Mammary epithelial cell (primary cell): Measurements from ENCODE around the gene PCMTD2.

ENCODE experiments used
- EZH2 ChIP-seq: IDR thresholded peaks from 2 replicates; pipeline ENCODE4 v1.6.1; 2012; ENCODE audit warnings: low read length, inconsistent platforms, borderline replicate concordance
- TF ChIP-seq, protein P1 (sequence below), 2 donors: IDR thresholded peaks in 1 of 2; conservative IDR thresholded peaks in 1 of 2; 2 replicates each; pipeline ENCODE4 v1.5.1; 2011 to 2012; ENCODE audit warnings: inconsistent platforms in 2 of 2, low read length in 2 of 2, mild to moderate bottlenecking in 2 of 2, control low read depth in 1 of 2, low read depth in 1 of 2; ENCODE audit not compliant: insufficient read depth in 1 of 2; ENCODE audit errors: extremely low read depth in 1 of 2

DNA sequence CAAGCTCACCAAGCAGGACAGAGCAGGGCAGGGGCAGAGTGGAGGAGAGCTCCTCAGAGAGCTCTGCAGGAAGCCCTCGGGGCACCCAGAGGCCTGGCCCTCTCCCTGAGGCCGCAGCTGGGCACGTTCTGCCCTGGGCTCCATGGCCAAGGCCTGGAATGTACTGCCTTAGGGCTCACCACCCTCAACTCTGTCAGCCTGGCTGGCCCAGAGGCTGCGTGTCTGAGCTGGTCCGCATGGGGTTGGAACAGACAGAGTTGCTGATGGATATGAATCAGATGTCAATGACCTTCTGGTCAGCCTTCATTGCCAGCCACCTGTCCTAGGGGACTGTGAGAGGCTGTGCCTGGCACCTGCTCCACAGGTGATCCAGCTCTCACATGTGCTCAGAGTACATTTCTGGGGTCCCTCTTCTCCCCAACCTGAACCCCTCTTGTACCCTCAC lies 33.2 kb upstream of the PCMTD2 start:
- TF ChIP-seq, protein P1, sequence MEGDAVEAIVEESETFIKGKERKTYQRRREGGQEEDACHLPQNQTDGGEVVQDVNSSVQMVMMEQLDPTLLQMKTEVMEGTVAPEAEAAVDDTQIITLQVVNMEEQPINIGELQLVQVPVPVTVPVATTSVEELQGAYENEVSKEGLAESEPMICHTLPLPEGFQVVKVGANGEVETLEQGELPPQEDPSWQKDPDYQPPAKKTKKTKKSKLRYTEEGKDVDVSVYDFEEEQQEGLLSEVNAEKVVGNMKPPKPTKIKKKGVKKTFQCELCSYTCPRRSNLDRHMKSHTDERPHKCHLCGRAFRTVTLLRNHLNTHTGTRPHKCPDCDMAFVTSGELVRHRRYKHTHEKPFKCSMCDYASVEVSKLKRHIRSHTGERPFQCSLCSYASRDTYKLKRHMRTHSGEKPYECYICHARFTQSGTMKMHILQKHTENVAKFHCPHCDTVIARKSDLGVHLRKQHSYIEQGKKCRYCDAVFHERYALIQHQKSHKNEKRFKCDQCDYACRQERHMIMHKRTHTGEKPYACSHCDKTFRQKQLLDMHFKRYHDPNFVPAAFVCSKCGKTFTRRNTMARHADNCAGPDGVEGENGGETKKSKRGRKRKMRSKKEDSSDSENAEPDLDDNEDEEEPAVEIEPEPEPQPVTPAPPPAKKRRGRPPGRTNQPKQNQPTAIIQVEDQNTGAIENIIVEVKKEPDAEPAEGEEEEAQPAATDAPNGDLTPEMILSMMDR (conservative IDR thresholded peaks at IDR 0.05 in 1 of 2, IDR thresholded peaks at IDR 0.05 in 1 of 2; ENCODE audit: extremely low read depth in 1 of 2, insufficient read depth in 1 of 2, low read depth in 1 of 2, low read length in 2 of 2), result no peak
- TF ChIP-seq EZH2, result no peak
